ENCODE results near the gene CCDC110. TPM values are rescaled to one million over a fixed set of nuclear protein-coding genes. Genes with fewer than 3 reads are reported as not detected.

Gene CCDC110
- total RNA-seq, 1 experiment from 2014 or later: 2.1 TPM

GRCh38 chr4:185481401-185481800 is 9.9 kb upstream of the CCDC110 start:
- ChIA-PET CTCF (interaction anchor here (1.2 to 3.8 kb wide), 3 partner anchors 116 to 557 kb away, joined by 3 to 10 read pairs (median 6); no protein-coding TSS in a partner anchor), POLR2A (no interaction called here)
- no peak overlapping the region for H3K4me3 Mint-ChIP-seq
- no peaks in the 10 kb centered on the region for H3K36me3 Mint-ChIP-seq
- peaks cover 6% of the 10 kb centered on the region for H3K4me1 Mint-ChIP-seq
- no peak overlapping the region for H3K27ac Mint-ChIP-seq
- ATAC-seq (no peak), DNase-seq (ENCODE audit: low spot score) (no peak)
- no peaks in the 10 kb centered on the region for H3K9me3 Mint-ChIP-seq
- H3K27me3 Mint-ChIP-seq (ENCODE audit: low read depth): peaks cover 98% of the 10 kb centered on the region
- TF ChIP-seq ZNF232 (CRISPR knock-in tag; IDR thresholded peaks at IDR 0.05) (no peak), TEAD4 (CRISPR knock-in tag; IDR thresholded peaks at IDR 0.05) (no peak), ZNF138 (CRISPR knock-in tag; conservative IDR thresholded peaks at IDR 0.05) (no peak), STAT6 (CRISPR knock-in tag; conservative IDR thresholded peaks at IDR 0.05; ENCODE audit: low read depth) (no peak), SMAD4 (CRISPR knock-in tag; IDR thresholded peaks at IDR 0.05) (no peak), CBFB (CRISPR knock-in tag; IDR thresholded peaks at IDR 0.05; ENCODE audit: low read depth) (no peak), ESRRA (CRISPR knock-in tag; IDR thresholded peaks at IDR 0.05; ENCODE audit: borderline replicate concordance) (no peak), HMGXB4 (CRISPR knock-in tag; IDR thresholded peaks at IDR 0.05) (no peak), CTCF (IDR thresholded peaks at IDR 0.05) (no peak), E2F1 (CRISPR knock-in tag; IDR thresholded peaks at IDR 0.05) (no peak), OVOL2 (CRISPR knock-in tag; IDR thresholded peaks at IDR 0.05; ENCODE audit: borderline replicate concordance) (no peak), ARID4B (CRISPR knock-in tag; IDR thresholded peaks at IDR 0.05; ENCODE audit: borderline replicate concordance) (no peak), PRDM15 (CRISPR knock-in tag; IDR thresholded peaks at IDR 0.05) (no peak), PREB (CRISPR knock-in tag; IDR thresholded peaks at IDR 0.05; ENCODE audit: borderline replicate concordance) (no peak), MXD4 (CRISPR knock-in tag; IDR thresholded peaks at IDR 0.05; ENCODE audit: borderline replicate concordance) (no peak), SMAD3 (CRISPR knock-in tag; IDR thresholded peaks at IDR 0.05; ENCODE audit: borderline replicate concordance) (no peak), ELF4 (CRISPR knock-in tag; IDR thresholded peaks at IDR 0.05; ENCODE audit: low read depth) (no peak)
